Measurements from ENCODE around the gene GAB2.

DNA sequence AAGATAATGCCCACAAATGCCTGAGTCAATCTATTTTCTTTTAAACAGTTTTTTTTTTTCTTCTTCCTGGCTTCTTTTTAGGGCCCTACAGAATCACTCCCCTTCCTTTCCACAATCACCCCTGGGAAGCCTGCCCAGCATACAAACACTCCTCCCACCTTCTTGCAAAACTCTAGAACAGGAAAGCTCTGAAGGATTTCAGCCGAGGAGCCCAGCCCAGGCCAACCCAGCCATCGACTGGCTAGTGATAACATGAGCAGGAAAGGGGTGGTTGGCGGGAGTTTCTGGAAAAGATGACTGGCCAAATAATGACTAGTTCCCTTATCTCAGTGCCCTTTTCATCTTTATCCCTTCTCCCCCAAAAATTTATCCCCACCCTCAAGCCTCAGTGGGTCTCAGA is 160.7 kb downstream of the GAB2 start:
- TF ChIP-seq, protein P1, sequence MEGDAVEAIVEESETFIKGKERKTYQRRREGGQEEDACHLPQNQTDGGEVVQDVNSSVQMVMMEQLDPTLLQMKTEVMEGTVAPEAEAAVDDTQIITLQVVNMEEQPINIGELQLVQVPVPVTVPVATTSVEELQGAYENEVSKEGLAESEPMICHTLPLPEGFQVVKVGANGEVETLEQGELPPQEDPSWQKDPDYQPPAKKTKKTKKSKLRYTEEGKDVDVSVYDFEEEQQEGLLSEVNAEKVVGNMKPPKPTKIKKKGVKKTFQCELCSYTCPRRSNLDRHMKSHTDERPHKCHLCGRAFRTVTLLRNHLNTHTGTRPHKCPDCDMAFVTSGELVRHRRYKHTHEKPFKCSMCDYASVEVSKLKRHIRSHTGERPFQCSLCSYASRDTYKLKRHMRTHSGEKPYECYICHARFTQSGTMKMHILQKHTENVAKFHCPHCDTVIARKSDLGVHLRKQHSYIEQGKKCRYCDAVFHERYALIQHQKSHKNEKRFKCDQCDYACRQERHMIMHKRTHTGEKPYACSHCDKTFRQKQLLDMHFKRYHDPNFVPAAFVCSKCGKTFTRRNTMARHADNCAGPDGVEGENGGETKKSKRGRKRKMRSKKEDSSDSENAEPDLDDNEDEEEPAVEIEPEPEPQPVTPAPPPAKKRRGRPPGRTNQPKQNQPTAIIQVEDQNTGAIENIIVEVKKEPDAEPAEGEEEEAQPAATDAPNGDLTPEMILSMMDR (IDR thresholded peaks at IDR 0.05; ENCODE audit: low read length): no peak
- TF ChIP-seq EZH2 (IDR thresholded peaks at IDR 0.05; ENCODE audit: borderline replicate concordance, low read length): no peak
